Body of pancreas (tissue), 4 donors: ENCODE measurements around the gene CDH11.

ENCODE experiments used
- POLR2A ChIP-seq, 3 donors: fragments of 450-650 bp; IDR thresholded peaks; one replicate each; pipeline ENCODE4 v1.6.1; 2016; ENCODE audit warnings: antibody characterized with exemption in 3 of 3, mild to moderate bottlenecking in 2 of 3
- TF ChIP-seq, protein P1 (sequence below), 7 experiments: fragments of 450-650 bp in 4 of 7; fragments of 200-600 bp in 3 of 7; sonication (generic) in 3 of 7; IDR thresholded peaks; one replicate each; pipeline ENCODE4 v1.5.1; 2016 to 2019; ENCODE audit warnings: antibody characterized with exemption in 7 of 7

DNA sequence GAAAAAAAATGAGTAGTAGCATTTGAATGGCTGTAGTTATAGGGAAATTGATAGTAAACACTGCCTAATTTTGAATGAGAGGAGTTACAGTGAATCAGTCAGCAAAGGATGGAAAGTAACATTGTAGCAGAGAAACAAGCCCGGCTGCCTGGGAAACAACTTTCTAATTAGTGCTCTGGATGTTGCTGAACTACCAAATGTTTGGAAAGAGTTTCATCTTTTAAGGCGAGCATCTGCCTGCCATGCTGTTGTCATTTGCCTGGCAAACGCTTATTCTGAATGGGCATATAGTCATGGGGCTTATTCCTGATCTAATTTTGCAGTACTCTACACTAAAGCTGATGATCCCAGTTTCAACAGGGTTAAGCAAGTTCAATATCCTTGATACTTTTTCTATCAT lies 138.6 kb downstream of the CDH11 start:
- TF ChIP-seq, protein P1, sequence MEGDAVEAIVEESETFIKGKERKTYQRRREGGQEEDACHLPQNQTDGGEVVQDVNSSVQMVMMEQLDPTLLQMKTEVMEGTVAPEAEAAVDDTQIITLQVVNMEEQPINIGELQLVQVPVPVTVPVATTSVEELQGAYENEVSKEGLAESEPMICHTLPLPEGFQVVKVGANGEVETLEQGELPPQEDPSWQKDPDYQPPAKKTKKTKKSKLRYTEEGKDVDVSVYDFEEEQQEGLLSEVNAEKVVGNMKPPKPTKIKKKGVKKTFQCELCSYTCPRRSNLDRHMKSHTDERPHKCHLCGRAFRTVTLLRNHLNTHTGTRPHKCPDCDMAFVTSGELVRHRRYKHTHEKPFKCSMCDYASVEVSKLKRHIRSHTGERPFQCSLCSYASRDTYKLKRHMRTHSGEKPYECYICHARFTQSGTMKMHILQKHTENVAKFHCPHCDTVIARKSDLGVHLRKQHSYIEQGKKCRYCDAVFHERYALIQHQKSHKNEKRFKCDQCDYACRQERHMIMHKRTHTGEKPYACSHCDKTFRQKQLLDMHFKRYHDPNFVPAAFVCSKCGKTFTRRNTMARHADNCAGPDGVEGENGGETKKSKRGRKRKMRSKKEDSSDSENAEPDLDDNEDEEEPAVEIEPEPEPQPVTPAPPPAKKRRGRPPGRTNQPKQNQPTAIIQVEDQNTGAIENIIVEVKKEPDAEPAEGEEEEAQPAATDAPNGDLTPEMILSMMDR (IDR thresholded peaks at IDR 0.05), result no peak
- no peak for TF ChIP-seq POLR2A (IDR thresholded peaks at IDR 0.05)
